ENCODE measurements around the gene SOX21.
A peak's percentile ranks its signal among the peaks of the same experiment; 100 is the strongest.

Gene SOX21

DNA sequence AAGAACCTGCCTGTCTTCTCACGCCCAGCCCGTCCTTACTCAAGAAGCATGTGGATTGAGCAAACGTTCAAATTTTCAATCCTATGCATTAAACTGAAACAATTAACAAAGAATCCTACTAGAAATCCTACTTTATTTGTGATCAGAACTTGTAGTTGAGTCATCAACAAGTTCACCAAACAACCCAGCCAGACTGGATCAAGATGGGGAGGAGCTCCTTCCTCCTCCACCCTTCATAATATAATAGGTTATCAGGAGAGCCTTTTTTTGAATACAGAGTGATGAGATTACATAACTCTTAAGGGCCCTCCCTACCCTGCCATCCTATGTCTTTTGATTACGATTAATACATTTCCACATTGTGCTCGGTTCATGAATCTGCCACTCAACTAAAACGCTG is 32.7 kb downstream of the SOX21 start:
- TF ChIP-seq, protein P1, sequence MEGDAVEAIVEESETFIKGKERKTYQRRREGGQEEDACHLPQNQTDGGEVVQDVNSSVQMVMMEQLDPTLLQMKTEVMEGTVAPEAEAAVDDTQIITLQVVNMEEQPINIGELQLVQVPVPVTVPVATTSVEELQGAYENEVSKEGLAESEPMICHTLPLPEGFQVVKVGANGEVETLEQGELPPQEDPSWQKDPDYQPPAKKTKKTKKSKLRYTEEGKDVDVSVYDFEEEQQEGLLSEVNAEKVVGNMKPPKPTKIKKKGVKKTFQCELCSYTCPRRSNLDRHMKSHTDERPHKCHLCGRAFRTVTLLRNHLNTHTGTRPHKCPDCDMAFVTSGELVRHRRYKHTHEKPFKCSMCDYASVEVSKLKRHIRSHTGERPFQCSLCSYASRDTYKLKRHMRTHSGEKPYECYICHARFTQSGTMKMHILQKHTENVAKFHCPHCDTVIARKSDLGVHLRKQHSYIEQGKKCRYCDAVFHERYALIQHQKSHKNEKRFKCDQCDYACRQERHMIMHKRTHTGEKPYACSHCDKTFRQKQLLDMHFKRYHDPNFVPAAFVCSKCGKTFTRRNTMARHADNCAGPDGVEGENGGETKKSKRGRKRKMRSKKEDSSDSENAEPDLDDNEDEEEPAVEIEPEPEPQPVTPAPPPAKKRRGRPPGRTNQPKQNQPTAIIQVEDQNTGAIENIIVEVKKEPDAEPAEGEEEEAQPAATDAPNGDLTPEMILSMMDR (IDR thresholded peaks at IDR 0.05; ENCODE audit: insufficient read depth, low read depth, low read length, missing control alignments): no peak
- H3K4me3 ChIP-seq (ENCODE audit: low read length): no peak overlapping the region
- DNase-seq (ENCODE audit: low read depth): peak; percentile 60

DNA sequence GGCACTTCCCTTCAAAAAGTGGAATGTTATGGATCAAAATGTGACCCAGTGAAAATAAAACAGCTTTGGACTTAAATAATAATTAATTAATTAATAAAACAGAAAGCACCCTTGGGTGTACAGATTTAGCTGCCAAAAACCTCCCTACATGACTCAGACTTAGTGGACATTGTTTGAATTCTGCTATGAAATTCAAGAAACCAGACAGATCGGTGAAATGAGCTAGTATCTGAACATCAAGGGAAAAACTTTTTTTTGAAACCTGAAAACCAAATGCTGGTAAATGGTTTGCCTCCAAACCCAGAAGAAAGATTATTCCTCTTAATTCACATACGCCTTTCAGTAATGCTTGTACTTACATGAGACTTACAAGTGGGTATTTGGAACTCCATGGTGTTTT is 33.5 kb downstream of the SOX21 start:
- no peak for DNase-seq (ENCODE audit: low read depth)
- TF ChIP-seq, protein P1 (IDR thresholded peaks at IDR 0.05; ENCODE audit: insufficient read depth, low read depth, low read length, missing control alignments): no peak
- H3K4me3 ChIP-seq (ENCODE audit: low read length): no peak overlapping the region

DNA sequence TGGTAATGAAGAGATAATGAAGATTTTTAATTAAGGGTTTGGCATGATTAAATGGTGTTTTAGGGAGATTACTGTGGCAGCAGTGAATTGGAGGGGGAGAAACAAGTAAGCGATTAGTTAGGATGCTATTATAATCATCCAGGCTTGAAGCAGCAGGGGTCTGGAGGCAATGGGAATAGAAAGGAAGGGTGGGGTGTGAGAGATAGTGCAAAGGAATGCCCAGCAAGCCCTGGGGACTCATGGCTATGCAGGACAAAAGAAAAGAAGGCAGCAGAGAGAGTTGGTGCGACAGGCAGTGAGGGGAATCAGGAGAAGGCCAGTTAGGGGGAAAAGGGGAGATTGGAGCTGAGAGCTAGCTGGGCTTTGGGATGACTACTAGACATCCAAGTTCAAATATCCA is 34.5 kb downstream of the SOX21 start:
- DNase-seq (ENCODE audit: low read depth): no peak
- no peak overlapping the region for H3K4me3 ChIP-seq (ENCODE audit: low read length)
- TF ChIP-seq, protein P1 (IDR thresholded peaks at IDR 0.05; ENCODE audit: insufficient read depth, low read depth, low read length, missing control alignments): no peak

DNA sequence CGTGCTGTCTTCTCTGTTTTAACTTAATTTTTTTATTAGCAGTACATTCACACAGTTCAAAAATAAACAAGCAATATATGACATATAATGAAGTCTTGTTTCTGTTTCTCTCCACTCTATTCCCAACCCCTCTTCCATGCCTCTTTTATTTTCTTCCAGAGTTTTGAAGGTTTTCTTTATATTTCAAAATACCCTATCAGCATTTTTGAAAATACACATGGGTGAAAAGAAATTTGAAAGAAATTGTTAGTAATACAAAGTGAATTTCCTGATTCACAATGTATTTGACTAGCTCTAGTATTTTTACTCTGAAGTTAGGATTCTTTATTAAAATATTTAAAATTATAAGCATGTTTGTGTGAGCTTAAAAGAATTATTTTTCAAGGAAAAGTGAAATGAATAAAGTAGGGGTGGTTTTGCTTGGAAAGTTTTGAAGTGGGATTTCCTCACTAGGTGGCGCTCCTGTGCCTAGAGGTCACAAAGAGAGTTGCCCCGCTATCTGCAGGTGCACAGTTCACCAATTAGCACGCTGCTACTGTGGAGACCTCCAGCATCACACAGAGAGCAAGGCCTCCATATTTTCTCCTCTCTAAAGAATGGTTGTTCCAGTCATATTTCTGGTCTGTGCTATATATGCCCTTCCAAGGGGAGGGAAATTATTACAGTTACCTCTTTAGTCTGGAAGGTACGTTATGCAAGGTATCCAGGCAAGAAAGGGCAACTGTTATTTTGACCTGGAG is 37.6 kb downstream of the SOX21 start:
- peak; percentile 70 for DNase-seq (ENCODE audit: low read depth)
- TF ChIP-seq, protein P1 (IDR thresholded peaks at IDR 0.05; ENCODE audit: insufficient read depth, low read depth, low read length, missing control alignments): peak; percentile 86
- H3K4me3 ChIP-seq (ENCODE audit: low read length): no peak overlapping the region

DNA sequence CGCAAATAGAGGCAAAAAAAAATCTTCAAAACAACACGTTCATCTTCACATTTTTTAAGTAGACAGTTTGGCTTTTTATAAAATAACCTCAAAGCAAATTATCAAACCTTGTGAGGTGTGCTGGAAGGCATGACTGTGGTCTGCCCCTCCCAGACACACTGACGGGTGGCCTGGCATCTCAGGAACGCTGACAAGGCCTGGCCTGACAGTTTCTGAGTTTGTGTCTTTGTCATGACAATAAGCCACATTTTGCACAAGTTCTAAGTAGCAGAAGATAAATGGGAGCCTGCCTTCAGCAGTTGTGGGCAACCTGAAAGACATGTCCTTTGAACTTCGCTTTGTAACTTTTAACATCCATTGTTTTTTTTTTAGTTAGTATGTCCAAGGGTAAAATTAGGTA is 38.5 kb downstream of the SOX21 start:
- peak; percentile 13 for DNase-seq (ENCODE audit: low read depth)
- H3K4me3 ChIP-seq (ENCODE audit: low read length): no peak overlapping the region
- TF ChIP-seq, protein P1 (IDR thresholded peaks at IDR 0.05; ENCODE audit: insufficient read depth, low read depth, low read length, missing control alignments): no peak

DNA sequence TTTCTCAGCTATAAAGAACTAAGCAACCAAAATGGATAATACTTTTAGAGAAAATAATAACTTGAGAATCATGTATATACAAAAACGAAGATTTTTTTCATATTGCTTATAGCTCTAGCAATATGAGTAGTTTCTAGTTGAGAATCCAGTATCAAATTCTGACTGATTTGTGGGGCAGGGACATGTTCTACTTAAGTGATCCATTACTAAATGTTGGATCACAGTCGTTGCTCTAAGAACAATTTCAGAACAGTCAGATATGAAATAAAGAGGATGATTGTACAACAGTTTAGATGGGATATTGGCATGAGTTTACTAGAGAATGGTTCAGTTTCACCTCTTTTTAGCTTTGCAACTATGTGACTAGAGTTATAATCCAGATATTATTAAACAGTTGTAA is 39.9 kb downstream of the SOX21 start:
- TF ChIP-seq, protein P1 (IDR thresholded peaks at IDR 0.05; ENCODE audit: insufficient read depth, low read depth, low read length, missing control alignments): no peak
- no peak for DNase-seq (ENCODE audit: low read depth)
- H3K4me3 ChIP-seq (ENCODE audit: low read length): no peak overlapping the region

DNA sequence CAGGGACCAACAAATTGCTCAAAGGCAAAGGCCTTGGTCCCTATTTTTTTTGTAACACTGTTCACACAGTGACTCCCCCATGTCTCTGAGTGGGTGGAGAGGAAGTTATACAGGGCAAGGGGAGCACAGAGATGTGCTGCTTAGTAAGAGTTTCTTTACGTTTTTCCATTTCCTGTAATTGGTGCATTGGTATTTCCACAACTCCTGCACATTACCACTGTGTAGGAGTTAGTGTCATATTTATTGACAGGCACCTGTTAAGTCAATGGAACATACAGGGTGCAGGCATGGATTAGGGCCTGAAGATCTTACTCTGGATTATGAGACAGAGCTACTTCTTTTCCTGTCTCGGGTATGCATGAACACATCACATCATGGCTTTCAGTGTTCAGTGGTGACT is 45.2 kb downstream of the SOX21 start:
- TF ChIP-seq, protein P1 (IDR thresholded peaks at IDR 0.05; ENCODE audit: insufficient read depth, low read depth, low read length, missing control alignments): no peak
- no peak overlapping the region for H3K4me3 ChIP-seq (ENCODE audit: low read length)
- DNase-seq (ENCODE audit: low read depth): no peak
